VCaP (cell line): Measurements from ENCODE around the gene CHI3L2.

Experiments
- H3K27ac ChIP-seq: fragments of 450-650 bp; 2 replicates; pipeline ENCODE4 v1.5.1; 2017
- CTCF ChIP-seq: fragments of 450-650 bp; conservative IDR thresholded peaks from 2 replicates; pipeline ENCODE4 v1.5.1; 2017; ENCODE audit warnings: mild to moderate bottlenecking, moderate library complexity

CHI3L2 gene

DNA sequence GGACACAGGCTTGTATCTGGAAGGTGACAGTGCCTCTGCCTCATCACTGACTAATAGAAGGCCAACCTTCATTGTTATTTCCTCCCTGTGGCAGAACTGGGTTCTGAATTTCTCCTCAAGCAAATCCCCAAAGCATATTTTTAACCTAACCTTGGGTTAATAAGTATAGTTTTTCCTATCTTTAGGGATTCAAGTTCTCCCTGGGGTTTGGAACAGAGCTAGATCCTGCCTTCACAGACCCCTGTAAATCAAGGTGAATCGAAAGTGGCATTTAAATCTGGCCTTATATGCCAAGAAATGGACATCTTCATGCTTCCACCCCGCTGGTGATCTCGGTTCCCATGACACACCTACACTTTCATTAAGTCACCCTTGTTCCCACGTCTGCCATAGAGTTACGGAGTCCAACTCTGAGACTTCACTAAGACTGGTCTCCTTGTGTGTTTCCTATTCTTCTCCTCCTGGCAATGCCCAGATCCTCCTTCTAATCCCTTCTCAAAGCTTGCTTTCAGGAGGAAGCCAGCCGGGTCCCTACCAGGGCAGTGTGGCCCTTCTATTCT, 4.3 kb upstream of the CHI3L2 start:
- TF ChIP-seq CTCF, result no peak; the same call in none of the 2 replicates
- H3K27ac ChIP-seq, result no peak overlapping the region

DNA sequence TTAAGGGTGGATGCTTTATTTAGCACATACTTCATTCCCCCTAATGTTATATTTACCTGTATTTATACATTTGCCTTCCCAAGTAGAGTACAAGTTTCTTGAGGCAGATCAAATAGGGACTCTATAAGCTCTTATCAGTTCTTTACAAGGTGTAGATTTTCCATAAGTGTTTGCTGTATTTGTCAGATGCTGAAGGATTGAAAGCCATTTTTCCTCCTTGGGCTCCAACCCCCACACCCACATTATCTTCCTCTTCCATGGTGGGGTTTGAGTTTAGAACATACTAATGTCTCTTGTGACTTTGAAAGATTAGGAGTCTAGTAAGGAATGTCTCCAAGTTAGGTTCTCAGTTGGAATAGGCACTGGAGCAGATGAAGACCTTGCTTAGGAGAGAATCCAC, 2.4 kb upstream of the CHI3L2 start:
- H3K27ac ChIP-seq, result no peak overlapping the region
- TF ChIP-seq CTCF, result no peak

DNA sequence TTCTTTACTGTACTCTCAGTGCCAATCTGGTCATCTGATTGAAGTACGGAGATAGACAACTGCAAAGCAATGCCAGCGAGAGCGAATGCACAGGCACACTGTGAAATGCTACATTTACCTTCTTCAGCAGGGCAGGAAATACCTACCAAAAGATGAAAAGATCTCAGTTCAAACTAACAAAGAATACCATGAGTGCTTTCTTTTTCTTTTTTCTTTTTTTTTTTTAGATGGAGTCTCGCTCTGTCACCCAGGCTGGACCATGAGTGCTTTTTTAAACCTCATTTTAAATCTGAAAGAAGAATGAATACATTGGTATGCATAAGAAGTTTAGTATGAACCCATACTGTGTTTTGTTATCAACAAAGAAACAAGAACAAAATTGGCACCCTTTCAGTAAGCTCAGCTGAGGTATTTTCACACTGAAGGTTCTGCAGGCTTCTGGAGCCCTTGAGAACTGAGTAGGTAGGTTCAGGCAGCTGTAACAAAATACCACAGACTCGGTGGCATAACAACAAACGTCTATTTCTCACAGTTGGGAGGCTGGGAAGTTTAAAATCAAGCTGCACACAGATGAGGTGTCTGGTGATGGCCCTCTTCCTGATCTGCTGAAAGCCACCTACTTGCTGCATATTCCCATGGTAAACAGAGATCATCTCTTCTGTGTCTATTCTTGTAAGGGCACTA, 1.7 kb upstream of the CHI3L2 start:
- no peak overlapping the region for H3K27ac ChIP-seq
- TF ChIP-seq CTCF, result no peak

- H3K27ac ChIP-seq, result no peak overlapping the region
- TF ChIP-seq CTCF, result no peak
Measured at GRCh38 chr1:111227851-111228747, 586 bp downstream of the CHI3L2 start.

DNA sequence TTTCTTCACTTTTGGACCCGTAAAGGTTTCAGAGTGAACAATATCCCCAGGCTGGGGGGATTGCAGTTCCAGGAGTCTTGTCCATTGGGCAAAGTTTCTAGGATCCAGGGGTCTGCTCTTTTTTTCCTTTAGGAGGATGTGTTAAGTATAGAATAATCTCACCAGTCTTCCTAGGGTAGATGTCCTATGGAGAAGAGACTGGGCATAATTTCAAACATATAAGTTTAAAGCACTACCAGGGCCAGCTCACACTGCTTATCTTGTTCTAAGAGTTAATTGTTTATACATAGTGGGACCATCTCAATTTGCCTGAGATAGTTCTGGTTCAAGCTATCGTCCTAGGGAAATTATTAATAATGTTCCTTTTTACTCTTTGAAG, 1.2 kb downstream of the CHI3L2 start:
- no peak for TF ChIP-seq CTCF
- no peak overlapping the region for H3K27ac ChIP-seq

GRCh38 chr1:111232134-111232533, 4.6 kb downstream of the CHI3L2 start:
- H3K27ac ChIP-seq, result no peak overlapping the region
- TF ChIP-seq CTCF, result no peak

DNA sequence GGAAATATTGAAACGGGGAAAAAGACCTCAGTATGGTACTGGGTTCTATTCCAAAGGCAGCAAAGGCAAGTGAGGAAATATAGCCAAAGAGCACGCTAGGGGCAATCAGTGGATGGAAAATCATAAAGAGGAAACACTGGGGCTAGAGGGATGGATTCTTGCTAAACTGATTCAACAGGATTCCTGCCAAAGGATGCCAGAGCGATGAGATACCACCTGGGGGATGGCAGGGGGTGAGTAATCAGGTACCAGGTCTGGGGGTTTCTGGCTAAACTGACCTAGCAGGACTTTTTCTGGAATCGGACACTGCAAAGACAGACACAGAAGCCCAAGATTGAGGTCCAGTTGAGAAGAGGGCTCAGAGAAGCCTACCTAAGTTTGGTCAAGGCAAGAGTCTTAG, 6.7 kb downstream of the CHI3L2 start:
- no peak for TF ChIP-seq CTCF
- H3K27ac ChIP-seq, result no peak overlapping the region
